ENCODE measurements around the gene KRTAP12-1.

Gene KRTAP12-1

DNA sequence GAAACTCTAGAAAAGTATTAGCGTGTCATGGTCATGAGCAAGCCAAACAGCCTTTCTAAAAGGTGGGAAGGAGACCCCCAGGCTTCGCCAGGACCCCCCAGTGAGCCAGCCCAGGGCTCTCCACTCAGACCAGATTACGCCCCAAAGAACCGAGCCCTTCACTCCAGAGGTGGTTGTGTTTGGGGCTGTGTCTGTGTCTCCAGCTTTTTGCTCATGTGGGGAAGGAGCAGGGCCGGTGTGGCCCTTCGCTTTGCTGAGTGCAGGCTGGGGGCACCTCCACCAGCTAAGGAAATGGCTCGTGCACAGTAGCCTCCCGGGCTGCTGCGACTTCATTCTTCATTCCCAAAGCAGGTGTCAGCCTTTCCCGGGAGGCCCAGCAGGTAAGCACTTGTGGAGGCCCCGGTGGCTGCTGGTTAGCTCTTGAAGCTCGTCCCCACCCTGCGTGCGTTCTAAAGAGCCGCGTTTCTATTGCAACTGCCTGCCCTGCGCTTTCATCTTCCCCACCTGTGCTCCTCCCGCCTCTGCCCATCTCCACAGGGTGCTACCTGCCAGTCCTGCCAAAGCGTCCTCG is 28.9 kb upstream of the KRTAP12-1 start:
- no peak for DNase-seq

DNA sequence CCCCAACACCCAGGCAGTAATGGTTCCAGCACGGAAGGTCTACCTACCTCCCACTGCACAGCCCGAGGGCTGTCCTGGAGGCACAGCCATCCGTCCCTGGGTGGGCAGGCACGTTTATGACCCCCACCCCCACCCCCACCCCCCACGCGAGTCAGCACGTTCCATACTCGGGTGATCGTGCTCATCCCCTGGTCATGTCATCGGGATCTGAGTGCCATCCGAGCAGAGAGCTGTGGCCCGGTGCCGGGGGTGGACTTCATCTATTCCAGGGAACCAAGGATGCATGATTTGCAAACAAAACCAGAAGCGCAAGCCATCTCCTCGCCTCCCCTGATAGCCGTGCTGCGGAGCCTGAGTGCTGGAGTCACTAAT is 28.3 kb upstream of the KRTAP12-1 start:
- DNase-seq = no peak

DNA sequence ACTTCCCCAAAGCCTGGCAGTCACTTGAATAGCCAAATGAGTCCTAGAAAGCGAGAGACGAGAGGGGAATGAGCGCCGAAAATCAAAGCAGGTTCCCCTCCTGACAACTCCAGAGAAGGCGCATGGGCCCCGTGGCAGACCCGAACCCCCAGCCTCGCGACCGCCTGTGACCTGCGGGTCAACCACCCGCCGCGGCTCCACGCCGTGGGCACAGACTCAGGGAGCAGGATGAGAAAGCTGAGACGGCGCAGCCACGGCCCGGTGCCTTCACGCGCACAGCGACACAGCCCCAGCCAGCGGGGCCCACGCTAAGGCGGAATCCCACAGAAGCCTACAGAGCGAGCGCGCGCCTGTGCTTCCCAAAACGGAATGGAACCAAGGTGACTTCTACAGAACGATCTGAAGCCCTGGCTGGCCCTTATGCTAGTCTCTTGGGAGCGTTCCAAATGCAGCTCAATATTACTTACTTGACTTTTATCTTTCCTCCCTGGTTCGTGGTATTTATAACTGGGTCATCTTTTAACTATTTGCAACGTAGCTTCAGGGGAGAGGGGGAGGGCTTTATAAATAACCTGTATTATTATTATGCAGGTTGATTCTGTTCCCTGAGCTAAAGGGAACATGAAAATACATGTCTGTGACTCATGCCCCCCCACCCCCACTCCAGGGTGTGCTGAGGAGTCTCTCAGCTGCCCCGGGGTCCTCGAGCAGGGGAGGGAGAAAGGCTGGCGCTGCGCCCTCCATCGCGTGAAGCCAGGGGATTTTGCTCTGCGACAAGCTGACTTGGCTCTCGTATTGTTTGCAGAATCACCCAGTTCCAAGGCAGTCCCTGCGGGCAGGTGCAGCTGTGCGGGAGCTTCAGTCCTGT is 27.7 kb upstream of the KRTAP12-1 start:
- no peak for DNase-seq

DNA sequence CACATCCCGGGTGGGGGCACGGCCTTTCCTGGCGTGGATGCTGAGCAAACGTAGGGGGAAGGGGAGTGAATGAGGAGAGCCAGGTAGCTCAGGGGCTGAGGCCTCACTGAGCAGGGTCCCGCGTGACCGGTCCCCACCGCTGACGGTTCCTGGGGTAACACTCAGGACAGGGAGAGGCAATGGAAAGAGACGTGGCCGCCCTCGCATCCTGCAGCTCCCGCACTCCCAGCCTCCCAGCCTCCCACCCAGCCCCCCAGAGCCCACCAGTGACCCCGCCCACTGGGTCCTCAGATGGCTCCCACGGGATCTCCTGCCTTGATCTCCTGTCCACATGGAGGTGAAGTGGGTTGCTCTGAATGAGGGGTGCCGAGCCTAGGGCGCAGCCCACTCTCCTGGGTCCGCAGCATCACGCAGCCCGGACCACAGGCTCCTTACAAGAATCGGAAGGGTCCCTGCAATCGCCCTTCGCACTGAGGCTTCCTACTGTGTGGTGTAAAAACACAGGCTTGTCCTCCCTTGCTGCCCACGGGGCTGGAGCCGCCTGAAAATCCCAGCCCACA is 27.0 kb upstream of the KRTAP12-1 start:
- DNase-seq = no peak

DNA sequence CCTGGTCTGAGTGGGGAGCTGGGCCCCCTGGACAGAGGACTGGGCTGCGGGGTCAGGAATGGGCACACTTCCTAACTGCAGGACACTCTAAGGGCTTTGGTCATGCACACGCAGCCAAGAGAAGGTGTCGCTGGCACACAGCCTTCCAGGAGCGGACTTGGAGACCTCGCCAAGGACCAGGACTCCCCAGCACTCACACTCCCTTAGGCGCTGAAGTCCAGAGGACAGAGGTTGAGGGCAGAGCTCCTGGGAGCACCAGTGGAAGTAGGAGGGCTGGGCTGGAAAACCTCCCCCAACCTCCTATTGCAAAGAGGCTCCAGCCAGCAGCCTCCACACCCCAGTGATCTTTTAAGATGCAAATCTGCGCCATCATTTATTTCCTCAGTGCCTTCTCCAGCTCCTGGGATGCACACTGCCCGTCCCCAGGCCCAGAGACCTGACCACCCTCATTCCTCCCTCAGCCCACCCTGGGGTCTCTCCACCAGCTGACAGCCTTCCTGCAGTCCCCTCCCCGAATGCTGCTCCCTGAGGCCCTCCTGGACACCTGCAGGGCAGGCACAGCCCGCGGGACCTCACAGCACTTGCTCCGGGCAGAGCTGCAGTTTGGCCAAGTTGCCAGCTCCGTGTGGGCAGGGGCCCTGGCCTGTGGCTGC is 26.4 kb upstream of the KRTAP12-1 start:
- DNase-seq = no peak

DNA sequence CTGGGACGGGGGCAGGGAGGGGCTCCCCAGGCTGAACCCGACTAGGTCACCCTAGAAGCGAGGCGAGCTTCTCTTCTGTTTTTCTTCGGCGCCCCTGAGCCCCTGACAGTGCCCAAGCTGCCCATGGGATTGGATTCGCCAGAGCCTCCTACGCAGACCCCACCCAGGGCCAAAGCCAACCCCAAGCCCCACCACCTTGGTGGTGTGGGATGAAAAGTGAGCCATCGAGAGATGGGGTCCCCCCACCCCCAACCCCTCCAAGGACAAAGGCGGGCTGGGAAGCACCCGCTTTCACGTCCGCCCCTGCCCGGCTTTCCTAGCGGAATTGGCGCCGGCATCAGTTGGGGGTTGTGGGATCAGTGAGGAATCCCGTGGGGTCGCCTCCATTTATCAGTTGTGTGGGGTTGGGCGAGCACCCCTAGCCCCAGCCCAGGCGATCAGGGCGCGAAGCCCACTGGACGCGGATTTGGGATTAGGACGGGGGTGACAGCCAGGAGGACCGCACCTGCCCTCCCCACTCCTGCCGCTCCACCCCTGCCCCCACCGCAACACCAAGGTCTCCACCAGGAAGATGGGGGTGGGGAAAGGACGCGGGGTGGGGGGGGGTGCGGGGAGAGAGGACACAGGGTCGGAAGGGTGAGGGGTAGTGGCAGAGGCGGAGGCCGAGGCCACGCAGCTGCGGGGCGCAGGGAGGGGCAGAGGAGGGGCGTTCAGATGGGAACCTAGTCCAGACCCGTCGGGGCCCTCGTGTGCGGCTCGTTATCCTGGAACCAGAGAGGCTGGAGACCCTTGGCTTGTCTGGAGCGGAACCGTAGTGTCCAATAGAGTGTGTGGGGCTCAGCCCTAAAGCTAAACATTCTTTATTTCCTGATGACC is 25.0 kb upstream of the KRTAP12-1 start:
- no peak for DNase-seq

DNA sequence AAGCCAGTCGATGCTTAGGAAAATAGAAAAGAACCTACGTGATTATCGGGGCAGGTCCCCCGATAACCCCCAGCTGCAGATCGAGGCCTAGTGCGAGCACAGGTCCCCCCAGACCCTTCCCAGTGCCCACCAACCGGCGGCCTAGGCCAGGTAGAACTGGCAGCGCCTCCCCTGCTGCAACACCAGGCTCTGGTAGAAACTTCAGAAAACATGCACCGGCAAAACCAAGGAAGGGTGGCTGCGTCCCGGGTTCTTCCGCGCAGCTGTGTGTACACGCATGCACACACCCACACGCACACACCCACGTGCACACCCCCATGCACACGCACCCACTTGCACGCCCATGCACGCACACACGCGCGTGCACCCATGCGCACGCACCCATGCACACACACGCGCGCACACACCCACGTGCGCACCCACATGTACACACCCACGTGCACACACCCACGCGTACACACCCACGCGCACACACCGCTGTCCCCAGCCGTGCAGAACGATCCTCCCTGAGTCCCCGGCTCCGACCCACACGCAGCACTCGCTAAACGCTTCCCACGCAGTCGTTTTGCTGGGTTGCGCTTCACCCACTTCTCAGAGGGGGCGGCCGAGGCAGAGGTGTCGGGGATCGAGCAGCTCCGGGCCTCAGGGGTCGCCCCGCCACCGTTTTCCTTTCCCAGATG is 24.2 kb upstream of the KRTAP12-1 start:
- no peak for DNase-seq

DNA sequence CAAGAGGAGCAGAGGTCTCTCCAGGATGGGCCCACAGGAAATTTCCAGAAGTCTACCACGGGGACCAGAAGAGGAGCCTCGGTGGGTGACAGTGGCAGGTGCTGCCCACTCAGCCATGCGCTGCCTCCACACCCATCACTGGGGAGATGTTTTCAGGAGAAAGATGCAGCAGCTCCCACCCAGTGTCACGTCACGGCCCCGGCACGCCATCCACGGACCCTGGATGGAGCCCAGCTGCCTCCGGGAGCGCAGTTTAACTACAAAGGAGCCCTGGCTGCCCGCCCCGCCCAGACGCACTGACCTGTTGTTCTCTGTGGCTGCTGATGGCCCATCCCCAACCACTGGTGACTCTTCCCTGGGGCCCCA is 22.7 kb upstream of the KRTAP12-1 start:
- no peak for DNase-seq

DNA sequence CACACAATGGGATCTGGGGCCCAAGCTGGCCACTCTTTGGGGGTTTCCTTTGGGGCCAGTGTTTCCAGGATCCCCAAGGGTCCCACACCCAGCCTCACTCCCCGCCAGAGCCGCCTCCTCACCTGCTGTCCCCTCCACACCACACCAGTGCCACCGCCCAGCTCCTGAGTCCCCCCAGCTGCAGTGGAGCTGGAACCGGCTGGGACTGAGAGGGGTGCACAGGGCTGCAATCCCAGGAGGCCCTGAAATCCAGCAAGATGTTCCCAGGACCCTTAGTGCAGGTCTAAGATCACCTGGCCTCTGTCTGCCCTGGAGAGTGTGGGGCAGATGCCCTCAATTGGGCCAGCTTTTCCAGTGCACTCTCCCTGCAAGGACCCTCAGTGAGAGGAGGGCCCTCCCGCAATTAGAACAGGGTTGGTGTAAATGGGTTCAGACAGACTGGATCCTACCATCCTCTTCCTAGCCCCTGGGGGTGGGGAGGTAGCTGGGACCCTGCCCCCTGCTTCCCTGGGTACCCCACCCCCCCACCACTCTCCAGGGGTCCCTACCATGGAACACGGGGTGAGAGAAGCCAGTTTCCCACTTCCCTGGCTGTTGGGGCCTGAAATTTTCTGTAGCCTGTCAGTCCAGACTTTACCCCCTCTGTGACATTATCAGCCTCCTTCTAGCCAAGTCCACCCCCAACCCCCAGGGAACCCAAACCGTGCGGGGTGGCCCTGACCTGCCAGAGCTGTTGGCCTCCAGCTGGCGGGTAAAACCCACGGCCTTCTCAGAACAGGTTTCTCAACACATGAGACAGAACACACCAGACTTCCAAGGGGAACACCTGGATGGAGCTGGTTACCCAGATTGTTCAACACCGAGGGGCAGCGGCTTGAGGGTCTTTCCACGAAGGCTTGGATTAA is 22.0 kb upstream of the KRTAP12-1 start:
- DNase-seq = no peak

DNA sequence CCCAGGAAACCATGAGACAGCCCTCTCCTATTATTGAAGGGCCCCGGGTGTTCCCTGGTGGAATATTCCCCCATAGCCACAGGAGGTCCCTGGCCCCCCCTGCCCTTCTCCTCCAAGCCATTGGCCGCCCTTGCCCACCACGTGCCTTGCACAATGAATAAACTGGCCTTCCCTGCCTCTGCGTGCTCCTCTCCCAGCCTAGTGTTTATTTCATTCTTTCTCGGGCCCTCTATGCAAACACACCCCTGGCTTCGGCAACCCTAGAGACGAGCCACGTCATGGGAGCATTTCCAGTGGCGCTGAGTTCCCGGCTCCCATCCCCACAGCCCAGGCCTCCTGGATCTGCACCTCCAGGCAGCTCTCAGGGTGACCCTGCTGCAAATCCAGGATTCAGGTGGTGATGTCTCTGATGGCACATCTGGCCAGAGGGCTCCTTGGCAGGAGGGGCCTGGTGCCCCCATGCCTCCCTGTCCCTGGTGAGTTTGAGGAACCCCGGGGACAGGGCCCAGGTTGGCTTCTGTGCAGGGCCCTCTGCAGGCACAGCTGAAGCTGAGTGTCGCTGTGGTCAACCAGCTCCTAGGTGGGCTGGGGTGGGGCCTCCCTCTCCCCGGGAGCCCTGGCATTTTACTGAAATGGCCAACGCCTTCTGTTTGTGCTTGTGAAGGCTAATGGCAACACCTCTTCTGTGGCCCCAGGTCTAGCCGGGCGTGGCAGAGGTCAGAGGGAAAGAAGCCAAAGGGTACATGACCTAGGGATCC is 21.2 kb upstream of the KRTAP12-1 start:
- no peak for DNase-seq

DNA sequence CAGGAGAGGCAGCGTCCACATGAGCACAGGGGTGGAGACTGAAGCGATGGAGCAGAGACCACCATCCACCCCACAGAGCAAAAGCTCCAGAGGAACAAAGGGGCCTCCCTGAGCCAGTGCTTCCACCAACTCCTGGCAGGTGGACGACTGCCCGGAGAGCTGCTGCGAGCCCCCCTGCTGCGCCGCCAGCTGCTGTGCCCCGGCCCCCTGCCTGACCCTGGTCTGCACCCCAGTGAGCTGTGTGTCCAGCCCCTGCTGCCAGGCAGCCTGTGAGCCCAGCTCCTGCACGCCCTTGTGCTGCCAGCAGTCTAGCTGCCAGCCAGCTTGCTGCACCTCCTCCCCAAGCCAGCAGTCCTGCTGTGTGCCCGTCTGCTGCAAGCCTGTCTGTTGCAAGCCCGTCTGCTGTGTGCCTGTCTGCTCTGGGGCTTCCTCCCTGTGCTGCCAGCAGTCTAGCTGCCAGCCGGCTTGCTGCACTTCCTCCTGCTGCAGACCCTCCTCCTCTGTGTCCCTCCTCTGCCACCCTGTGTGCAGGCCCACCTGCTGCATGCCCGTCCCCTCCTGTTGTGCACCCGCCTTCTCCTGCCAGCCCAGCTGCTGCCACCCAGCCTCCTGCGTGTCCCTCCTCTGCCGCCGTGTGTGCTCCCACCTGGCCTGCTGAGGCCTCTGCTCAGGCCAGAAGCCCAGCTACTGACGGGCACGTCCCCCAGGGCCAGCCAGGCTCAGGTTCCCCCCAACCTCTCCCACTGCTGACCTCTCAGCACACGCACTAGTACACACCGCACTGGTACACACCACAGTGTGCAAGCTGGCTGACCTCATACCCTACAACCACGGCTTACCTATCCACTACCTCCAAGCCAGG is 20.4 kb upstream of the KRTAP12-1 start:
- DNase-seq = no peak

DNA sequence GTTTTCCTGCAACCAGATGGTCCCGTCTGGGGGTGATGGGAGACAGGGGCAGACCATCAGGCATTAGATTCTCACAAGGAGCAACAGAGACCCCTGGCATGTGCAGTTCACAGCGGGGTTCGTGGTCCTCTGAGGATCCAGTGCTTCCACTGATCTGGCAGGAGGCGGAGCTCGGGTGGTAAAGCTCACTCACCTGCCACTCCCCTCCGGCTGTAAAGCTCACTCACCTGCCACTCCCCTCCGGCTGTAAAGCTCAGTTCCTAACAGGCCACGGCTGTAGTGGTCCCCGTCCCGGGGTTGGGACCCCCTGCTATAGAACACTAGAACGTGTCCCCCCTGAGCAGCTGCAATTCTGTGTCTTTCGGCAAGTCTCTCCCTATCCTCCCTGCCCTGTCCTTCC is 19.6 kb upstream of the KRTAP12-1 start:
- no peak for DNase-seq

DNA sequence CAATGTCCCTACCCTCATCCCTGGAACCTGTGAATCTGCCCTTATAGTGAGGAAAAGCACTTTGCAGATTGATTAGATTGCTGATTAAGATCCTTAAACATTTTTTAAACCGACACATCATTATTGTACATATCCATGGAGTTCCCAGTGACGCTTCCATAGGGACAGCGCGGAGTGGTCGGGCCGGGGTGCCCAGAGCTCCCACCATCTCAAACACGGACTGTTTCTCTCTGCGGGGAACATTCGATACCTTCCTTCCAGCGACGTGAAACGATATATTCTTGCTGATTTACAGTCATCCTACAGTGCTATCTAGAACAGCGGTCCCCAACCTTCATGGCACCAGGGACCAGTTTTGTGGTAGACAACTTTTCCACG is 19.0 kb upstream of the KRTAP12-1 start:
- no peak for DNase-seq

DNA sequence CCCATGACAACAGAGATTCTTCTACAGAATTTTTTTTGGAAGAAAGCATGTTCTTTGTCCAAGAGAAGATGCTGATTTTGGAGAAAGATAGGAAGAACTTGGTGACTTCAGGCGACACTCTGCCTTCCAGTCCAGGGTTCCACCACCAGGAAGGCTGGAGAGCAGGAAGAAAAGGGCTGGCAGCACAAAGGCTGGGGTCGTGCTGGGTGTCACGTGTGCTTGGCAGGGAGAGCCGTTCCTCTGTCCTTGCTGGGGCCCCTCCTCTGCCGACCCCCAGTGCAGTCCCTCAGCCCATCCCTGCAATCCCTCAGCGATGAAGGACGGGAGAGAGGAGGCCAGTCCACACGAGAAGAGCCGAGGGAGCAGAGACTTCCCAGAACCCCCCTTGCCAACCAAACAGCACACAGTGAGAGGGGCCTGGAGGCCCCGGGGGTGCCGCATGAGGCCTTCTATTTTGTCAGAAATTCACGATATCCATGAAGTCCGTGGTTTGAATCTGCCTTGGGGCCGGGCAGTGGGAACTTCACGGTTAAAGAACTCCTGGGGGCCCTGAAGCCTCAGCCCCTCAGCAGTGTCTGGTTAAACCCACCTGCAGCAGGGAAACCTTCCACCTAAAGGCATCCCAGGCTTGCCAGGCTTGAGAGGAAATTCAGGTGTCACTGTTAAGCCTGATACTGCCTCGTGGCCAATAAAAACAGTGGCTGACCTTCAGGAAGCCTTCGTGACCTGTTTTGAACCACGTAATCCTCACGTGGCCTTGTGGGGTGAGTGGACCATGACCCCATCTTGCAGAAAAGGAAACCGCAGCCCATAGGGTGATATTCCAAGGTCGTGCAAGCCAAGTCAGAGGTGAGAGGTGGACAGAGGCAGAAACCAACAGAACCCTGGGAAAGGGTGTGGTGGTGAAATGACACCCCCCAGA is 18.4 kb upstream of the KRTAP12-1 start:
- DNase-seq = no peak

DNA sequence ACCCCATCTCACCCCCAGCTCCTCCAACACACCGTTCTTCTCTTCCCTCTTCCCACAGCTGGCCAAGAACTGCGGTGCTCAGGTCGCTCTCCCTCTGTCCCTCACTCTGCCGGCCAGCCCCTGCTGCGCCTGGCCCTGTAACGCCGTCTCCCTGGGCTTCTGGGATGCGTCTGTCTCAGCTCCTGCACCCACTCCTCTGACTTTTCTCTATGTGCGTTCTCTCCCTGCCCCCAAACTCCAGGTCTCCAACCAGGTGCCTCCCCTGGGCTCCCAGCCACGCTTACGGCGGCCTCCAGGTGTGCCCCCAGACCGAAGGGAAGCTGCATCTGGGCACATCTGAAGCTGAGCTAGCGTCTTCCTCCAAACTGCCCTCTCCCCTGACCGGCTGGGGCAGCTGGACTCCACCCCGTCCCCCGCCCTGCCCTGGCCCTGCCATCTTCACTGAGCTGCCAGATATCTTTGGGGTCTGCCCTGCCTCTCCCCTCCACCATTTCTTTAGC is 17.6 kb upstream of the KRTAP12-1 start:
- no peak for DNase-seq

DNA sequence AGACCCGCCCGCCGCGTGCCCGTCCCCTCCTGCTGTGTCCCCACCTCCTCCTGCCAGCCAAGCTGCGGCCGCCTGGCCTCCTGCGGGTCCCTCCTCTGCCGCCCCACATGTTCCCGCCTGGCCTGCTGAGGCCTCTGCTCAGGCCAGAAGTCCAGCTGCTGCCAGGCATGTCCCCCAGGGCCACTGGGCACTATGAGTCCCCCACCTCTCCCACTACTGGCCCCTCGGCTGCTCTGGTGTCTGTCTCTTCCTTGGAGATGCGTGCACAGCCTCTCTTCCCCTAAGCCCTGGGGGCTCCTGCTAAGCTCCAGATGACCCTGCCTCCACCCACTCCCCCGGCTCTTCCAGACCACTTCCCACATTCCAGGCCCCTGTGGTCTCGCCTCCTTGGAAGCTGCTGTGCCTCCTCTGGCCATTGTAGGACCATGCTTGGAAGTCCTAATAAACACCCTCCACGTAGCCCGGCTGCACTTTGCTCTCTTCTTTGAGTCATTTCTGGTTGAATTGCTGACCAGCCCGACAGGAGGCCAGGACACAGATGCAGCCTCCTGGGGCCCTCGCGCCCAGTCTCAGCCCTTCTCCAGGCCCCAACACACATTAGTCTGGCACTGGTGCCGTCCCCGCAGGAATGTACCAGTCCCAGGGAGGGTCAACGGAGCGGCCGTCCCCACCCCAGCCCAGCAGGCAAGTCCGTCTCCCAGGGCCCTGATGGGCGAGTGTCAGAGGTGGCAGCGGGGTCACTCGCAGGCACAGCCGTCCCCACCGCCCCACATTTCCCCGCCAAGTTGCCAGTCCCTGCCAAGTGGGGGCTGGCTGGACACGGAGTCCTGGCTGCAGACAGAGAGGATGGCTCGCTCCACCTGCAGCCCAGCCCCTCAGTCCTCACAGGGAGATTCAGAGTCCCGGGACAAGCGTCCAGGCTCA is 16.1 kb upstream of the KRTAP12-1 start:
- DNase-seq = no peak

All from activated CD4-positive, alpha-beta T cell treated with anti-CD3 and anti-CD28 coated beads, Interleukin-2, Interleukin-6, amounts not matched to agents 100 ng/mL and 50 ng/mL, durations not matched to agents 16 hours and 8 hours (primary cell).